Osteocyte (in vitro differentiated cells): ENCODE data around the gene UBE2E1. TPM values are rescaled to one million over a fixed set of nuclear protein-coding genes. Genes with fewer than 3 reads are reported as not detected.

Experiments
- DNase-seq: peaks from one replicate; pipeline ENCODE4 v3.0.0; 2021; ENCODE audit warnings: mixed read lengths; ENCODE audit not compliant: unreplicated experiment; ENCODE audit errors: extremely low spot score
- H3K27ac Mint-ChIP-seq: one replicate; pipeline ENCODE4 v1.8.0; 2021; ENCODE audit warnings: mild to moderate bottlenecking, mixed read lengths; ENCODE audit not compliant: unreplicated experiment
- H3K27me3 Mint-ChIP-seq: one replicate; pipeline ENCODE4 v1.8.0; 2021; ENCODE audit warnings: mixed read lengths; ENCODE audit not compliant: unreplicated experiment
- H3K36me3 Mint-ChIP-seq: one replicate; pipeline ENCODE4 v1.8.0; 2021; ENCODE audit warnings: mixed read lengths; ENCODE audit not compliant: unreplicated experiment
- H3K4me1 Mint-ChIP-seq: one replicate; pipeline ENCODE4 v1.8.0; 2021; ENCODE audit warnings: mixed read lengths; ENCODE audit not compliant: unreplicated experiment
- H3K4me3 Mint-ChIP-seq: one replicate; pipeline ENCODE4 v1.8.0; 2021; ENCODE audit warnings: mild to moderate bottlenecking, moderate library complexity, mixed read lengths; ENCODE audit not compliant: unreplicated experiment
- H3K9me3 Mint-ChIP-seq: one replicate; pipeline ENCODE4 v1.8.0; 2021; ENCODE audit warnings: mixed read lengths; ENCODE audit not compliant: unreplicated experiment
- total RNA-seq: library from RNA; stranded (reverse); gene quantifications from 2 replicates; pipeline ENCODE4 v1.2.1, GENCODE V29; 2021
- TF ChIP-seq, protein P1 (sequence below): fragments of 200-600 bp; sonication (generic); IDR thresholded peaks from 2 replicates; pipeline ENCODE4 v1.5.0; 2021; ENCODE audit warnings: antibody characterized with exemption, mild to moderate bottlenecking, moderate library complexity

Gene UBE2E1
- total RNA-seq, 1 donor from 2014 or later, result 98.5 TPM

DNA sequence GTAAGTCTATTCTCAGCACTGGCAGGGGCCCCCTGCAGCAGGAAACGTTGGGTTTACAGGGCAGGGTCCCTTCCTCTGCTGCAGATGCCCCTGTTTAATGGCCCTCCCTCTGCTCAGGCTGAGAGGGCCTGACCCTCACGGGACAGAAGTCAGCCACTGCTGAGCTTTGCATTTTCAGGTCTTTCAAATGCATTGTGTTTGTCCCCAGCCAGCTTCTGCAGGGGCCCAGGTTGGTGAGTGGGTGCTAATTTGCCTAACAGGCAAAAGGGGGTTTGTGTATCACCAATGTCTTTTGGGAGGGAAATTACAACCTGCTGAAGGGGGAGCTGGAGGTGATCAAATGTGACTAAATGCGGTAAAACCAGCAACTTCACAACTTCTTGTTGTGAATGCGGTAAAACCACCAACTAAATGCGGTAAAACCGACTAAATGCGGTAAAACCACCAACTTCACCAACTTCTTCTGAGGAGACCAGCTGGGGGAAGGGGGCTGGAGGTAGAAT lies 44.8 kb upstream of the UBE2E1 start:
- no peaks in the 10 kb centered on the region for H3K27me3 Mint-ChIP-seq
- H3K4me1 Mint-ChIP-seq, result peaks cover 15% of the 10 kb centered on the region
- H3K27ac Mint-ChIP-seq, result no peak overlapping the region
- no peaks in the 10 kb centered on the region for H3K36me3 Mint-ChIP-seq
- H3K9me3 Mint-ChIP-seq, result no peaks in the 10 kb centered on the region
- TF ChIP-seq, protein P1, sequence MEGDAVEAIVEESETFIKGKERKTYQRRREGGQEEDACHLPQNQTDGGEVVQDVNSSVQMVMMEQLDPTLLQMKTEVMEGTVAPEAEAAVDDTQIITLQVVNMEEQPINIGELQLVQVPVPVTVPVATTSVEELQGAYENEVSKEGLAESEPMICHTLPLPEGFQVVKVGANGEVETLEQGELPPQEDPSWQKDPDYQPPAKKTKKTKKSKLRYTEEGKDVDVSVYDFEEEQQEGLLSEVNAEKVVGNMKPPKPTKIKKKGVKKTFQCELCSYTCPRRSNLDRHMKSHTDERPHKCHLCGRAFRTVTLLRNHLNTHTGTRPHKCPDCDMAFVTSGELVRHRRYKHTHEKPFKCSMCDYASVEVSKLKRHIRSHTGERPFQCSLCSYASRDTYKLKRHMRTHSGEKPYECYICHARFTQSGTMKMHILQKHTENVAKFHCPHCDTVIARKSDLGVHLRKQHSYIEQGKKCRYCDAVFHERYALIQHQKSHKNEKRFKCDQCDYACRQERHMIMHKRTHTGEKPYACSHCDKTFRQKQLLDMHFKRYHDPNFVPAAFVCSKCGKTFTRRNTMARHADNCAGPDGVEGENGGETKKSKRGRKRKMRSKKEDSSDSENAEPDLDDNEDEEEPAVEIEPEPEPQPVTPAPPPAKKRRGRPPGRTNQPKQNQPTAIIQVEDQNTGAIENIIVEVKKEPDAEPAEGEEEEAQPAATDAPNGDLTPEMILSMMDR, result no peak
- no peak for DNase-seq
- no peak overlapping the region for H3K4me3 Mint-ChIP-seq

DNA sequence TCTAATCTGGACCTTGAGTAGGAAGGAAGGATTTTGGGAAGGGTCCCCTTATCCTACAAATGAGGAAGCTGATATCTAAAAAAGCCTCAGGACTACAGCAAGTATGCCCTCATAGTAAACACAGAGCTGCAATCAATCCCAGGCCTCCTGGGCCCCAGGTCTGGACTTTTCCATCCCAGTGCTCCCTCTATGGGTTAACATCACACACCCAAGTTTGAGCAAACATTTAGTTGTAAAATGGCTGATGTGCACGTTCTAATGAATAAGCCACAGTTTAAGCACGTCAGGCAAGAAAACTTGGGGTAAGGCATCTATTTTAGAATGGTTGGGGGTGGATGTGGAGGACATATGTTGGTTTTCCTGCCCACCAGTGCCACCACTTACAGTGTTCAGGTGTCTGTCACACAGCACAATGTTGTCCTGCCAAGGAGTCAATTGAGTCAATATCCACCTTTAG lies 44.3 kb upstream of the UBE2E1 start:
- no peaks in the 10 kb centered on the region for H3K36me3 Mint-ChIP-seq
- no peaks in the 10 kb centered on the region for H3K27me3 Mint-ChIP-seq
- TF ChIP-seq, protein P1, result peak; percentile 42
- peaks cover 10% of the 10 kb centered on the region for H3K4me1 Mint-ChIP-seq
- no peak overlapping the region for H3K27ac Mint-ChIP-seq
- H3K9me3 Mint-ChIP-seq, result no peaks in the 10 kb centered on the region
- no peak overlapping the region for H3K4me3 Mint-ChIP-seq
- no peak for DNase-seq

DNA sequence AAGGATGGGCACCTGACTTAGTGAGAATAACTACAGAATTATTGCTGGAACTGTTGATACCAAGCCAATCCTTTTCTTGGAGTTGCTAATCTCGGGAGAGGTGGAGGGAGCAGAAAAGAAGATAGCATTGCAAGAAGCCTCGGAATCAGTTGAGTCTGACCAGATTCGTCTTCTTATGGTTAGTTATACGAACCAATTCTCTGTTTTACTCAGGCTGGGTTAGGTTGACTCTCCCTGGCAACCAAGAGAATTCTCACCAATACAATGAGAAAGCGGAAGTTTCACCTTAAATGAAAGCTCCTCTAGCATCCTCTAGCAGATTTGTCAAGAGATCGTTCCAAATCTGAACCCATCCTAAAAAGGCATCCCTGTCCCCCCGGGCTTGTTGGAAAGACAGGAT lies 43.5 kb upstream of the UBE2E1 start:
- no peak overlapping the region for H3K4me3 Mint-ChIP-seq
- no peaks in the 10 kb centered on the region for H3K9me3 Mint-ChIP-seq
- TF ChIP-seq, protein P1, result no peak
- no peak overlapping the region for H3K27ac Mint-ChIP-seq
- no peaks in the 10 kb centered on the region for H3K27me3 Mint-ChIP-seq
- peaks cover 9% of the 10 kb centered on the region for H3K4me1 Mint-ChIP-seq
- no peaks in the 10 kb centered on the region for H3K36me3 Mint-ChIP-seq
- DNase-seq, result no peak

DNA sequence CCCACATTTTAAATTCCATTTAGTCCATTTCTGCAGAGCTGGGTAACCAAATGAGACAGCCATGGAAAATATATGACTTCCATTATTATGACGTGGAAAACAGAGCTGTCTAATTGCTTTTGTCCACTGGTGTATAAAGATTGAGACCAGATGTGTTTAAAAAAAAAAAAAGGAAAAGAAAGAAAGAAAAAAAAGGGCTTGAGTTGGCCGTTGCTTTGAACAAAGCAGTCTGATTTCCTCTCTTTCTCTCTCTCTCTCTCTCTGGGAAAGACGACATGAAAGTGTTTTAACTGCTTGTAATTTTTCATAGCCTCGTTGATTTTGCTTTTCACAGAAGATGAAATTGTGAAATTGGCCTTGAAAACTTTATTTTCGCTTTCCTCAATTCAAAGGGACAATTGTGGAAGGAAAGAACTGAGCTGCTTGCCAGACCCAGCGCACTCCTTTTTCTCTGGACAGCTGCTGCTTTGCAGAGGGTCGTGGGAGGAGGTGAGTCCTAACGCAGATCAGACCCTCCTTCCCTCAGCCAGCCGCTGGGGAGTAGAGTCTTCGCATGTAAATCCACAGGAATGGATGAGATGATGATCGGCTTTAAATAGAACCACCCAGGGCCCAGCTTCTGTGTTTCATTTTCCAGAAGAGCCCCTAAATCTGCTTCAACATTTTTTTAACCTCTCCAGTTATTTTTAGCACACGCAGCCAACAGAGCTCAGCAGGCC lies 42.8 kb upstream of the UBE2E1 start:
- H3K27ac Mint-ChIP-seq, result peak overlapping the region; percentile 50
- no peaks in the 10 kb centered on the region for H3K9me3 Mint-ChIP-seq
- H3K36me3 Mint-ChIP-seq, result no peaks in the 10 kb centered on the region
- TF ChIP-seq, protein P1, result no peak
- H3K4me3 Mint-ChIP-seq, result peak overlapping the region; percentile 48
- H3K27me3 Mint-ChIP-seq, result no peaks in the 10 kb centered on the region
- no peak for DNase-seq
- H3K4me1 Mint-ChIP-seq, result peaks cover 9% of the 10 kb centered on the region

DNA sequence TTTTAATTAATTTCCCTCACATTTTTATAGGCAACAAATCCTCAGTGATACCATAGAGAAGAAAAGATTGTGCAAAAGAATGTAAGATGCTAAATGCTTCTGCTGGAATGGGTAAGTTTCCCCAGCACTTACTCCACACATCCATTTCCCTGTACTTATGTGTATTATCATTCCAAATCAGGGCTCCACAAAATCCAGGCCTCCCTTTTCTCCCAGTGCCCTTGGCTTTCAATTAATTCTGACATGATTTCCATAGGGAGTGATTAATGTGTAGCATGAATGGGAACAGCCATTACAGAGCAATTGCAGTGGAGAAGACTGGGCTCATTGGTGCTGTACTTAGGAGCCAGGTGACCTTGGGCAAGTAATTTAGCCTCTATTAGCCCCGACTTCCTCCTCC lies 41.3 kb upstream of the UBE2E1 start:
- TF ChIP-seq, protein P1, result no peak
- no peaks in the 10 kb centered on the region for H3K27me3 Mint-ChIP-seq
- no peaks in the 10 kb centered on the region for H3K9me3 Mint-ChIP-seq
- H3K4me1 Mint-ChIP-seq, result peaks cover 9% of the 10 kb centered on the region
- H3K4me3 Mint-ChIP-seq, result no peak overlapping the region
- no peak overlapping the region for H3K27ac Mint-ChIP-seq
- no peaks in the 10 kb centered on the region for H3K36me3 Mint-ChIP-seq
- DNase-seq, result no peak
